Hypothalamus (tissue), 51 donors: Measurements from ENCODE around the gene TBC1D1.

ENCODE experiments used
- DNase-seq, 51 donors: peaks; one replicate each; lab custom pipeline; 2025; lab: John Stamatoyannopoulos, UW

TBC1D1 gene

DNA sequence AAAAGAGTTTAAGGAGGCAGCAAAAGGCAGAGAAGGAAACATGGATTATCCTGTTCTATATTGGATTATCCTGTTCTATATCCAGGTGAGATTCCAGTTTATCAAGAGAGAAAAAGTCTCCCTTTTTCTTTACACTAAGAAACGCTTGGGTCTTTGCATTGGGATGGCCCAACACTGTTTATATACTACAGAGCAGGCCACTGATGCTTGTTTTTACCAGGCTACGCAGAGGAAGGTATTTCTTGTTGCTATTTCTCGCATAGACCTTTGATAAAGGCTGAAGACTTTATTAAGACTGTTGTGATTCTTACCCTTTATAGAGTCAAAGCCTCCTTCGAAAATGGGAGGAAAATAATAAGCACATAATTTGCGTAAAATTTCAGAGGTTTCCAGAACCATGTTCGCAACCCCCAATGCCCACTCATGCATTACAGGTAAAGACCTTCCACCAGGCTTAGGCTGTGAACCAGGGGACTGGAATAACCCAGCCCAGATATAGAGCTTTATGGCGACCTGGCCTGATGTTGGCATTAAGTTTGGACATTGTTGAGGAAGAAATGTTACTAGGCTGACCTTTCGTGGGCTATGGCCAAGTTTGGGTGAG is 287.6 kb downstream of the TBC1D1 start:
- no peak for DNase-seq

DNA sequence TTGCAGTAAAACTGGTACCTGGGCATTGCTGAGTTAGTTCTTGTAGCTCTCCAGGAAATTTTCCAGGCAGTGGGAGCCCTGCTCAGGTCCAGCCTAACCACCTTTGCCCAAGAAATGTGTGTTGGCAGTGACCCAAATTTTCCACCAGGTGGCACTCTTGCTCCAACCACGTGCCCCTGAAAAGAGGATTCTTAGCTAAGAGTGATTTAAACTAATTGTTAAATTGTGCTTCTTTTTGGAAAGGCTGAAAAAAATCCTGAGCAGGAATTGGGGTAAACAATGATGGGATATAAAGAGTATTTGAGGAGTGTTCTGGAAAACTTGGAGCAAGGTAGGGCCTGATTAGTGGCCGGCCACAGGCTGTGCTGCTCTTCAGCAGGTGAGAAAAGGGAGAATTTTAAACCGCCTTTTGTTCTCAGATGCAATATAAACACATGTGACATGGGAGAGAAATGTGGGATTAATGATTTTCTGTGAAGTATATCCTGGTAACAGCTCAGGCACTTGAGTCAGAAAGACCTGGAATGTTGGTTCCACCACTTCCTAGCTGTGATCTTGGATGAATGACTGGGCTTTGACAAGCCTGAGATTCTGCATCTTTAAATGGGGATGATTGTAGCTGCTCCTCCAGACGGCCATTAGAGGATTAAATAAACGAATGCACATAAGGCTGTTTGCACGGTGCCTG is 288.9 kb downstream of the TBC1D1 start:
- DNase-seq, result peak in 46 of 51 donors; percentile 9 to 85 (median 50)

DNA sequence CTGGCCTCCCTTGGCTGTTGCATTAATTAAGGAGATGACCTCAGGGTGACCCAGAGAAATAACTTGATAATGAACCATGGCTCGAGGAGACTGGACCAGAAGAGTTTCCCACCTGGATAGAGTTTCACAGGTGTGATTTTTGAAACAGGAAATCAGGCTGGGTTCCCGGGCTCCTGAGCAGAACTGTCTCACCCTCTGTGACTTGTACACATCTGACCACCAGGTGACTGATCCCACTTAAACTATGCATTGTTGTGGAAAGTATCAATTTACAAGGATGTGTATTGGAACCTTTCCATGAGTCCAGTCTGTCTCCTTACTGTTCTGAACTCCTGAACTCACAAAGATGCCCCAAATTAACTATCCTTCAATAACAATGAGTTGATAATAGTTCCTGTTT is 289.6 kb downstream of the TBC1D1 start:
- no peak for DNase-seq

DNA sequence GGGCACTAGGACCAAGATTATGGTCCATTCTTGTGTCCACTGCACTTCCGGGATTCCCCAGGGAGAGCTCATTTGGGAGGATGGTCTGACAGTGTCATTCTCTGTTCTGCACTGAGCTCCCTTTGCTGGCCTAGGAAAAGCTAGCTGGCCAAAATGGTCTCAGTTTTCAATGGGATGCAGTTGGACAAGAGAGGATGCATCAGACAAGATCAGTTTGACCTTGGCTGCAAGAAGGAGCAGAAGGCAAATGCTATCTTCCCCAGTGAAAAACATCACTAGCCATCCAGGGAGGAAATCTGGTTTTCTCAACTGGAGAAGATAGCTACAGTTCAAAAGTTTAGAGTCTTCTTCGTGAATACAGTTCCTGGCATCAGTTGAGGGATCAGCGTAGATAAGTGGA is 290.4 kb downstream of the TBC1D1 start:
- no peak for DNase-seq

DNA sequence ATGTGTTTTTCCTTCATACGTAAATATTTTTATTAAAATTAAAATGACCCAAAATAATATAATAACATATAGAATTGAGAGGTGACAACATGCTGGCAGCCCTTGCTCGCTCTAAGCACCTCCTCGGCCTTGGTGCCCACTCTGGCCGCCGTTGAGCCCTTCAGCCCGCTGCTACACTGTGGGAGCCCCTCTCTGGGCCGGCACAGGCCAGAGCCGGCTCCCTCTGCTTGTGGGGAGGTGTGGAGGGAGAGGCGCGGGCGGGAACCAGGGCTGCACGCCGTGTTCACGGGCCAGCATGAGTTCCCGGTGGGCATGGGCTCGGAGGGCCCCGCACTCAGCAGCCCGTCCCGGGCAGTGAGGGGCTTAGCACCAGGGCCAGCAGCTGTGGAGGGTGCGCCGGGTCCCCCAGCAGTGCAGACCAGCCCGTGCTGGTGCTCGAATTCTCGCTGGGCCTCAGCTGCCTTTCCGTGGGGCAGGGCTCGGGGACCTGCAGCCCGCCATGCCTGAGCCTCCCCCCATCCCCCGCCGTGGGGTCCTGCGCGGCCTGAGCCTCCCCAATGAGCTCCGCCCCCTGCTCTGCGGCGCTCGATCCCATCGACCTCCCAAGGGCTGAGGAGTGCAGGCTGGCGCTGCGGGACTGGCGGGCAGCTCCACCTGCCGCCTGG is 291.6 kb downstream of the TBC1D1 start:
- no peak for DNase-seq

DNA sequence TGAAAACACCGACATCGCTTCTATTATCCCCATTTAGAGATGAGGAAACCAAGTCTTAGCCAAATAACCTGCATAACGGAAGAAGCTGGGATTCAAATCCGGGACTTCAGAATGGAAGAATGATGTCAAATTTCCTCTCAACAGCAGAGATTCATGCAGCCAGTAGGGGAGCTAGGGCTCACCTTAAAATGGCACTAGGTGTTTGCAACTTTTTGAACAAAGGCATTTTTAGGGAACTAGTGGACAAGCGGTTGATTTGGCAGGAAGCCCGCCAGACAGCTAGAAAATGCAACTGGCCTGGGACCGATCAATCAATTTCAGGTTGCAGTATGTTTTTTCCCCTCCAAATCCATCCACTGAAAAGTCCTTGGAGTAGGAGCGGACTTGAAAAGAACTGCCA is 293.5 kb downstream of the TBC1D1 start:
- no peak for DNase-seq

DNA sequence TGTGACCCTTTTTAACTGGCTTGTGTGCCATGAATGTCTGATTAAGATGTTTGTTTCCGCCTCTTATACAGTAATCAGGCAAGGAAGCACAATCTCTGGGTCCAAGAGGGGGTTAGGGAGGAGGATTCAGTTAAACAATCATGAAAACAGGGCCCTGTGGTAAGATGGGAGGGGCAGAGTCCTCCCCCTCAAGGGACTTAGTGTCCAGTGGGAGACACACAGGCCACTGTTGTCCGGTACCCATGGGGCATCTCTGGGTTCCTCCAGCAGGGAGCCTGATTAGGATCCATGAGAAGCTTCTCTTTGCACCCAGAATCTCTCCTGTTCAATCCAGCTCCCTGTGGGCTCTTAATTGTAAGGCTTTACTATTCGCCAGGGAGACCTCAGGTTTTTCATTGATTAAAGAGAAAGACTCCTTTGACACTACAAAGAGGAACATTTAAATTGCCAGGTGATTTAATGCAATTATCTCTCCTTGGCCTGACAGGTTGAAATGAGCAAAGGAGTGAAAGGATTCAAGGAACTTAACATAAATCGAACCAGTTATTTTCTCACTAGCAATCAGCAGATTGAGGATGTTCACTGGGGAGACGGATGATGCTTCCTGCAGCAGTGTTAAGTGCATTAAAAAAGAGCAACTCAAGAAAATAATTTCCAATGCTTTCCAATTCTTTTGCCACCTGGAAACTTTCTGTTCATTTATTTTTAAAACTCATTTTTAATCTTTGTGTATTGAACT is 294.7 kb downstream of the TBC1D1 start:
- peak in 6 of 51 donors; percentile 13 to 67 (median 36) for DNase-seq

DNA sequence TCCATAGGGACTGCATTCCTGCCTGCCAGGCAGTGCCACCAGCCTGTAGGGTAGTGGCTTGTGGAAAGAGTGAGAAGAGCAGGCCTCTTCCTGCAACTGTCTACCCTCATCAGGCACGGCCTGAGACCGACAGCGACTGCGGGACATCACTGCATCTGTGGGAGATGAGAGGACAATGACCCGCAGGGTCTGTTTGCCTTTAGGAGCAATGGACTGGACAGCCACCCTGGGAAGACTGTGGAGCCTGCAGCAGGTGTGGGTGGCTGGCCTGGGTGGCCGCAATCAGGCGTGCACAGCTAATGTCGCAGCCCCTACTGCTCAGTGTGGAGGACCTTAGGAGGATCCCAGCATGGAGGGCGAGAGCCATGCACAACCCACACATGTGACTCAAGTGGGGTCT is 297.3 kb downstream of the TBC1D1 start:
- no peak for DNase-seq

DNA sequence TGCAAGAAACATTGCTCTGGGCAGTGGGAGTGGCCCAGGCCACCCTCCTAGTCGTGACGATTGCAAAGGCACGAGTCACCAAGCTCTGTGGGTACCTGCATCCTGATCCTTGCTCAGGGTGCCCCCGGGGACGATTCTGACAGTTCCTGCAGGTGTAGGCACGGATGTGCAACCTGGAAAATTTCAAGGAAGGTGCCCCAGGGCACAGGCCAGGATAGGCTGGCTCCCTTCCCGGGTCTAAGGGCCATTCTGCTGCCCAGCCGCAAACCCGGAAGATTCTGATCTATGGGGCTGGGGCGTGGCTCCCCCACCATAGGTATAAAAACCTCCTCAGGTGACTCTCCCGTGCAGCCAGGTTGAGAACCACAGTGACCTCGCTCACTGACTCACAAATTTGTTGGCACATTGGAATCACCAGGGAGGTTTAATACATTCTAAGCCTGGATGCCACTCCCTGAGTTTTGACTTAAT is 297.8 kb downstream of the TBC1D1 start:
- DNase-seq, result no peak
